Panc1 (cell line): ENCODE data around the gene IL17D. TPM values are rescaled to one million over a fixed set of nuclear protein-coding genes. Genes with fewer than 3 reads are reported as not detected.
"Not testable (repeated sequence)": the region's sequence is repeated elsewhere in the genome, so short reads cannot be mapped to it uniquely, and the experiment has no call there.

Source experiments
- ATAC-seq: fragments of 200-7000 bp; cut with Tn5 transposase; 2 replicates; pipeline ENCODE4 v1.9.1; 2020; ENCODE audit warnings: mild to moderate bottlenecking, moderate library complexity
- BruUV-seq: library from RNA; stranded (reverse); fragments of 400-500 nt; replicated peaks from 2 replicates; lab custom pipeline; 2021; lab: Mats Ljungman, UMichigan
- CTCF ChIA-PET: fragments of 300-600 bp; sonication (Branson Sonifier 250); formaldehyde crosslinking; loops from one replicate; lab custom pipeline; 2022; ENCODE audit warnings: antibody characterized with exemption; lab: Charles Lee
- POLR2A ChIA-PET: fragments of 300-600 bp; sonication (Branson Sonifier 250); formaldehyde crosslinking; loops from one replicate; lab custom pipeline; 2022; ENCODE audit warnings: antibody characterized with exemption; lab: Charles Lee
- DNase-seq: peaks from one replicate; pipeline ENCODE4 v3.0.0-alpha.2; 2010; ENCODE audit warnings: low read depth, low spot score
- H3K27ac ChIP-seq: 2 replicates; pipeline ENCODE4 v1.5.1; 2011; ENCODE audit warnings: mild to moderate bottlenecking, low read length, inconsistent platforms
- H3K27me3 ChIP-seq: fragments of 200-500 bp; sonication (Bioruptor generic); 2 replicates; pipeline ENCODE4 v1.6.0; 2014; ENCODE audit warnings: low read length, inconsistent platforms; ENCODE audit not compliant: control insufficient read depth, insufficient read depth
- H3K36me3 ChIP-seq: fragments of 200-500 bp; sonication (Bioruptor generic); 2 replicates; pipeline ENCODE4 v1.5.1; 2014; ENCODE audit warnings: inconsistent platforms, mild to moderate bottlenecking, low read length, moderate library complexity; ENCODE audit not compliant: control insufficient read depth, insufficient read depth
- H3K4me1 ChIP-seq: 2 replicates; pipeline ENCODE4 v1.5.1; 2011; ENCODE audit warnings: inconsistent platforms, mild to moderate bottlenecking, low read length, moderate library complexity; ENCODE audit not compliant: control insufficient read depth, insufficient read depth
- H3K4me3 ChIP-seq, 2 experiments: 2 replicates each; pipeline ENCODE4 v1.5.1; 2011 to 2012; ENCODE audit warnings: low read depth in 2 of 2, low read length in 2 of 2, mild to moderate bottlenecking in 2 of 2, inconsistent platforms in 1 of 2, moderate library complexity in 1 of 2
- H3K9me3 ChIP-seq: fragments of 200-500 bp; sonication (Bioruptor generic); 2 replicates; pipeline ENCODE4 v1.5.1; 2014; ENCODE audit warnings: low read depth, mild to moderate bottlenecking, inconsistent platforms, low read length, moderate library complexity; ENCODE audit not compliant: control insufficient read depth, insufficient read depth
- CTCF ChIP-seq: fragments of 450-650 bp; IDR thresholded peaks from 2 replicates; pipeline ENCODE4 v1.5.1; 2017; ENCODE audit warnings: mild to moderate bottlenecking
- POLR2AphosphoS5 ChIP-seq: IDR thresholded peaks from 2 replicates; pipeline ENCODE4 v1.6.1; 2012; ENCODE audit warnings: mild to moderate bottlenecking, low read depth, low read length, moderate library complexity
- SIN3A ChIP-seq: IDR thresholded peaks from 2 replicates; pipeline ENCODE4 v1.6.1; 2012; ENCODE audit warnings: low read depth, mild to moderate bottlenecking, low read length, moderate library complexity, borderline replicate concordance; ENCODE audit not compliant: insufficient read depth
- TCF7L2 ChIP-seq: IDR thresholded peaks from 2 replicates; pipeline ENCODE4 v1.6.1; 2011; ENCODE audit warnings: mild to moderate bottlenecking, low read depth, low read length, inconsistent platforms
- in situ Hi-C: cut with HindIII; loops from 2 replicates; pipeline ENCODE4 v1.10.0; 2016; ENCODE audit warnings: low sequenced_read_pairs, low pct_unique_long_range_greater_than_20kb
- intact Hi-C: fragments of 100-400 bp; cut with micrococcal nuclease; formaldehyde crosslinking; loops from one replicate; pipeline ENCODE4 v1.10.0; 2022; ENCODE audit not compliant: unreplicated experiment
- total RNA-seq: library from RNA; stranded (reverse); gene quantifications from one replicate; pipeline ENCODE4 v1.2.1, GENCODE V29; 2021; ENCODE audit not compliant: unreplicated experiment
- TF ChIP-seq, protein P1 (sequence below), 2 experiments: IDR thresholded peaks; 2 replicates each; pipeline ENCODE4 v1.6.1; 2011 to 2012; ENCODE audit warnings: low read depth in 2 of 2, control low read depth in 1 of 2, low read length in 1 of 2, mild to moderate bottlenecking in 1 of 2, moderate library complexity in 1 of 2; ENCODE audit not compliant: insufficient read depth in 1 of 2

IL17D gene
- total RNA-seq, 1 experiment from 2014 or later, result 0.46 TPM

- Histone ChIP-seq H3K27ac (no peak overlapping the region), H3K27me3 (no peaks in the 10 kb centered on the region), H3K4me1 (no peaks in the 10 kb centered on the region), H3K36me3 (no peaks in the 10 kb centered on the region), H3K9me3 (no peaks in the 10 kb centered on the region), H3K4me3 (no peak overlapping the region)
- TF ChIP-seq, protein P1, sequence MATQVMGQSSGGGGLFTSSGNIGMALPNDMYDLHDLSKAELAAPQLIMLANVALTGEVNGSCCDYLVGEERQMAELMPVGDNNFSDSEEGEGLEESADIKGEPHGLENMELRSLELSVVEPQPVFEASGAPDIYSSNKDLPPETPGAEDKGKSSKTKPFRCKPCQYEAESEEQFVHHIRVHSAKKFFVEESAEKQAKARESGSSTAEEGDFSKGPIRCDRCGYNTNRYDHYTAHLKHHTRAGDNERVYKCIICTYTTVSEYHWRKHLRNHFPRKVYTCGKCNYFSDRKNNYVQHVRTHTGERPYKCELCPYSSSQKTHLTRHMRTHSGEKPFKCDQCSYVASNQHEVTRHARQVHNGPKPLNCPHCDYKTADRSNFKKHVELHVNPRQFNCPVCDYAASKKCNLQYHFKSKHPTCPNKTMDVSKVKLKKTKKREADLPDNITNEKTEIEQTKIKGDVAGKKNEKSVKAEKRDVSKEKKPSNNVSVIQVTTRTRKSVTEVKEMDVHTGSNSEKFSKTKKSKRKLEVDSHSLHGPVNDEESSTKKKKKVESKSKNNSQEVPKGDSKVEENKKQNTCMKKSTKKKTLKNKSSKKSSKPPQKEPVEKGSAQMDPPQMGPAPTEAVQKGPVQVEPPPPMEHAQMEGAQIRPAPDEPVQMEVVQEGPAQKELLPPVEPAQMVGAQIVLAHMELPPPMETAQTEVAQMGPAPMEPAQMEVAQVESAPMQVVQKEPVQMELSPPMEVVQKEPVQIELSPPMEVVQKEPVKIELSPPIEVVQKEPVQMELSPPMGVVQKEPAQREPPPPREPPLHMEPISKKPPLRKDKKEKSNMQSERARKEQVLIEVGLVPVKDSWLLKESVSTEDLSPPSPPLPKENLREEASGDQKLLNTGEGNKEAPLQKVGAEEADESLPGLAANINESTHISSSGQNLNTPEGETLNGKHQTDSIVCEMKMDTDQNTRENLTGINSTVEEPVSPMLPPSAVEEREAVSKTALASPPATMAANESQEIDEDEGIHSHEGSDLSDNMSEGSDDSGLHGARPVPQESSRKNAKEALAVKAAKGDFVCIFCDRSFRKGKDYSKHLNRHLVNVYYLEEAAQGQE (IDR thresholded peaks at IDR 0.05; ENCODE audit: insufficient read depth in 1 of 2, low read depth in 2 of 2, low read length in 1 of 2), result no peak
- no peak for TF ChIP-seq POLR2AphosphoS5
- no peak for TF ChIP-seq TCF7L2
- no peak for TF ChIP-seq SIN3A
- no peak for TF ChIP-seq CTCF
- in situ Hi-C loops, result no loop called here
- ChIA-PET CTCF (no interaction called here), POLR2A (no interaction called here)
- ATAC-seq (no peak), DNase-seq (no peak)
- intact Hi-C loops, result no loop called here
- no TSS peak for BruUV-seq
Measured at GRCh38 chr13:20740021-20740420, 36.5 kb downstream of the IL17D start.

DNA sequence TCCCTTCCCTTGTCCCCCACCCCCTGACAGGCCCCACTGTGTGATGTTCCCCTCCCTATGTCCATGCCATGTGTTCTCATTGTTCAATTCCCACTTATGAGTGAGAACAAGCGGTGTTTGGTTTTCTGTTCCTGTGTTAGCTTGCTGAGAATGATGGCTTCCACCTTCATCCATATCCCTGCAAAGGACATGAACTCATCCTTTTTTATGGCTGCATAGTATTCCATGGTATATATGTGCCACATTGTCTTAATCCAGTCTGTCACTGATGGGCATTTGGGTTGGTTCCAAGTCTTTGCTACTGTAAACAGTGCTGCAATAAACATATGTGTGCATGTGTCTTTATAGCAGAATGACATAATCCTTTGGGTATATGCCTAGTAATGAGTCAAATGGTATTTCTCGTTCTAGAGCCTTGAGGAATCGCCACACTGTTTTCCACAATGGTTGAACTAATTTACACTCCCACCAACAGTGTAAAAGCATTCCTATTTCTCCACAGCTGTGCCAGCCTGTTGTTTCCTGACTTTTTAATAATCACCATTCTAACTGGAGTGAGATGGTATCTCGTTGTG, 40.4 kb downstream of the IL17D start:
- intact Hi-C loops, POLR2A ChIA-PET, H3K9me3 ChIP-seq, H3K27ac ChIP-seq, H3K36me3 ChIP-seq, BruUV-seq, H3K4me3 ChIP-seq, H3K4me1 ChIP-seq, DNase-seq, in situ Hi-C loops, ATAC-seq, H3K27me3 ChIP-seq: not testable (repeated sequence)
- CTCF ChIA-PET, result interaction anchor here (0.6 kb wide), 1 partner anchor 211 kb away, joined by 8 read pairs; no protein-coding TSS in a partner anchor

GRCh38 chr13:20749377-20749776, 45.9 kb downstream of the IL17D start:
- POLR2A ChIA-PET, result no interaction called here
- Histone ChIP-seq H3K4me3 (no peak overlapping the region), H3K9me3 (no peaks in the 10 kb centered on the region; the same call in 1 of the 2 replicates), H3K27me3 (no peaks in the 10 kb centered on the region), H3K36me3 (no peaks in the 10 kb centered on the region), H3K4me1 (no peaks in the 10 kb centered on the region), H3K27ac (no peak overlapping the region)
- TF ChIP-seq CTCF, result no peak
- no peak for TF ChIP-seq POLR2AphosphoS5
- TF ChIP-seq, protein P1 (IDR thresholded peaks at IDR 0.05; ENCODE audit: insufficient read depth in 1 of 2, low read depth in 2 of 2, low read length in 1 of 2), result no peak
- no peak for TF ChIP-seq SIN3A
- TF ChIP-seq TCF7L2, result no peak
- DNase-seq, result no peak
- no peak for ATAC-seq
- intact Hi-C loops, result no loop called here
- CTCF ChIA-PET, result no interaction called here
- BruUV-seq, result no TSS peak
- in situ Hi-C loops, result no loop called here
